ENCODE measurements around the gene YPEL2. TPM values are rescaled to one million over a fixed set of nuclear protein-coding genes. Genes with fewer than 3 reads are reported as not detected.
"Not testable (repeated sequence)": the region's sequence is repeated elsewhere in the genome, so short reads cannot be mapped to it uniquely, and the experiment has no call there.

The YPEL2 gene
- total RNA-seq, 5 donors from 2014 or later (not counting 1 experiment from before 2014, with no cell fraction given): 29.7 to 58.5 (median 52.0) TPM

GRCh38 chr17:59310263-59310920, 21.1 kb upstream of the YPEL2 start:
- H3K27ac Mint-ChIP-seq: no peak overlapping the region
- peaks cover 1 to 6% (median 4%) of the 10 kb centered on the region in 3 donors for H3K4me1 Mint-ChIP-seq
- Histone ChIP-seq H3K27me3 (replicated peaks in 1 of 2; ENCODE audit: control insufficient read depth in 2 of 2, extremely low read depth in 1 of 2, insufficient read depth in 2 of 2, low read length in 1 of 2) (peaks cover 0 to 3% of the 10 kb centered on the region in 2 experiments), H3K4me1 (ENCODE audit: control insufficient read depth in 1 of 2, extremely low read depth in 1 of 2, insufficient read depth in 2 of 2, low read length in 2 of 2) (no peaks in the 10 kb centered on the region), H3K4me3 (ENCODE audit: control insufficient read depth in 1 of 2, extremely low read depth in 1 of 2, low read length in 1 of 2) (no peak overlapping the region), H3K36me3 (ENCODE audit: control insufficient read depth in 2 of 2, extremely low read depth in 1 of 2, insufficient read depth in 1 of 2, low read length in 1 of 2) (no peaks in the 10 kb centered on the region), H3K9me3 (no peaks in the 10 kb centered on the region), H3K27ac (ENCODE audit: low read length) (no peak overlapping the region)
- no peaks in the 10 kb centered on the region for H3K9me3 Mint-ChIP-seq
- DNase-seq: no peak
- no peak for ATAC-seq (replicated peaks in 1 of 4)
- H3K4me3 Mint-ChIP-seq: no peak overlapping the region
- ChIA-PET CTCF (interaction anchor here (0.5 to 3.1 kb wide), 21 partner anchors 12 to 1516 kb away, joined by 3 to 79 read pairs (median 4); no protein-coding TSS in a partner anchor), POLR2A (no interaction called here)
- no peaks in the 10 kb centered on the region for H3K36me3 Mint-ChIP-seq
- no peaks in the 10 kb centered on the region for H3K27me3 Mint-ChIP-seq
- 100% methylated on average over 2 of the region's 6 CpGs for WGBS (ENCODE audit: insufficient coverage)

- WGBS (ENCODE audit: insufficient coverage): no CpG with 5 or more reads among the region's 5 CpGs
- CTCF ChIA-PET: interaction anchor here (0.5 to 3.1 kb wide), 22 partner anchors 13 to 1516 kb away, joined by 3 to 79 read pairs (median 4); no protein-coding TSS in a partner anchor
- peak in 19 of 35 experiments; percentile 5 to 79 (median 24) for DNase-seq
Observed at GRCh38 chr17:59311051-59311468, 20.4 kb upstream of the YPEL2 start.

GRCh38 chr17:59311521-59311920, 19.9 kb upstream of the YPEL2 start:
- ChIA-PET CTCF (interaction anchor here (0.6 to 7.4 kb wide), 15 partner anchors 17 to 987 kb away, joined by 3 to 79 read pairs (median 4); no protein-coding TSS in a partner anchor), POLR2A (interaction anchor here in 1 of 2 donors (0.6 kb wide), 1 partner anchor 51 kb away, joined by 3 read pairs; no protein-coding TSS in a partner anchor)
- not testable (repeated sequence) for H3K27me3 Mint-ChIP-seq; H3K36me3 ChIP-seq (ENCODE audit: control insufficient read depth in 2 of 2, extremely low read depth in 1 of 2, insufficient read depth in 1 of 2, low read length in 1 of 2); H3K4me3 Mint-ChIP-seq; H3K9me3 Mint-ChIP-seq; H3K27ac Mint-ChIP-seq; H3K27ac ChIP-seq (ENCODE audit: low read length); H3K4me1 ChIP-seq (ENCODE audit: control insufficient read depth in 1 of 2, extremely low read depth in 1 of 2, insufficient read depth in 2 of 2, low read length in 2 of 2); H3K27me3 ChIP-seq (replicated peaks in 1 of 2; ENCODE audit: control insufficient read depth in 2 of 2, extremely low read depth in 1 of 2, insufficient read depth in 2 of 2, low read length in 1 of 2); H3K36me3 Mint-ChIP-seq; H3K4me3 ChIP-seq (ENCODE audit: control insufficient read depth in 1 of 2, extremely low read depth in 1 of 2, low read length in 1 of 2); DNase-seq; H3K4me1 Mint-ChIP-seq; ATAC-seq (replicated peaks in 1 of 4); H3K9me3 ChIP-seq
- WGBS (ENCODE audit: insufficient coverage): 86% methylated on average over 7 of the region's 7 CpGs

More at GRCh38 chr17:59311051-59311468, 20.4 kb upstream of the YPEL2 start:
- peak; percentile 93 to 98 (median 96) for ATAC-seq (replicated peaks in 1 of 4)
- Mint-ChIP-seq H3K4me1 (peaks cover 1 to 6% (median 4%) of the 10 kb centered on the region in 3 donors), H3K9me3 (no peaks in the 10 kb centered on the region), H3K27me3 (no peaks in the 10 kb centered on the region), H3K4me3 (no peak overlapping the region), H3K36me3 (no peaks in the 10 kb centered on the region), H3K27ac (no peak overlapping the region)
- H3K27ac ChIP-seq (ENCODE audit: low read length): no peak overlapping the region
- peaks cover 0 to 3% of the 10 kb centered on the region in 2 experiments for H3K27me3 ChIP-seq (replicated peaks in 1 of 2; ENCODE audit: control insufficient read depth in 2 of 2, extremely low read depth in 1 of 2, insufficient read depth in 2 of 2, low read length in 1 of 2)
- no peaks in the 10 kb centered on the region for H3K4me1 ChIP-seq (ENCODE audit: control insufficient read depth in 1 of 2, extremely low read depth in 1 of 2, insufficient read depth in 2 of 2, low read length in 2 of 2)
- no peaks in the 10 kb centered on the region for H3K36me3 ChIP-seq (ENCODE audit: control insufficient read depth in 2 of 2, extremely low read depth in 1 of 2, insufficient read depth in 1 of 2, low read length in 1 of 2)
- H3K9me3 ChIP-seq: no peaks in the 10 kb centered on the region
- no peak overlapping the region for H3K4me3 ChIP-seq (ENCODE audit: control insufficient read depth in 1 of 2, extremely low read depth in 1 of 2, low read length in 1 of 2)
- POLR2A ChIA-PET: no interaction called here

- CTCF ChIA-PET: interaction anchor here (0.6 to 7.4 kb wide), 6 partner anchors 14 to 130 kb away, joined by 3 to 42 read pairs (median 4); no protein-coding TSS in a partner anchor
- no peak for DNase-seq
- H3K36me3 ChIP-seq (ENCODE audit: control insufficient read depth in 2 of 2, extremely low read depth in 1 of 2, insufficient read depth in 1 of 2, low read length in 1 of 2): no peaks in the 10 kb centered on the region
- H3K9me3 ChIP-seq: no peaks in the 10 kb centered on the region
- H3K4me1 ChIP-seq (ENCODE audit: control insufficient read depth in 1 of 2, extremely low read depth in 1 of 2, insufficient read depth in 2 of 2, low read length in 2 of 2): no peaks in the 10 kb centered on the region
- H3K27ac Mint-ChIP-seq: no peak overlapping the region
- H3K4me3 Mint-ChIP-seq: no peak overlapping the region
- H3K9me3 Mint-ChIP-seq: no peaks in the 10 kb centered on the region
- H3K27me3 Mint-ChIP-seq: no peaks in the 10 kb centered on the region
- ATAC-seq (replicated peaks in 1 of 4): no peak
- peaks cover under 1 to 5% (median 3%) of the 10 kb centered on the region in 3 donors for H3K4me1 Mint-ChIP-seq
- H3K27ac ChIP-seq (ENCODE audit: low read length): no peak overlapping the region
- H3K36me3 Mint-ChIP-seq: no peaks in the 10 kb centered on the region
- H3K4me3 ChIP-seq (ENCODE audit: control insufficient read depth in 1 of 2, extremely low read depth in 1 of 2, low read length in 1 of 2): no peak overlapping the region
- H3K27me3 ChIP-seq (replicated peaks in 1 of 2; ENCODE audit: control insufficient read depth in 2 of 2, extremely low read depth in 1 of 2, insufficient read depth in 2 of 2, low read length in 1 of 2): no peaks in the 10 kb centered on the region
- WGBS (ENCODE audit: insufficient coverage): 80% methylated on average over 2 of the region's 4 CpGs
- POLR2A ChIA-PET: no interaction called here
Observed at GRCh38 chr17:59315866-59316265, 15.6 kb upstream of the YPEL2 start.

GRCh38 chr17:59327121-59327980, 4.1 kb upstream of the YPEL2 start:
- Histone ChIP-seq H3K36me3 (ENCODE audit: control insufficient read depth in 2 of 2, extremely low read depth in 1 of 2, insufficient read depth in 1 of 2, low read length in 1 of 2) (no peaks in the 10 kb centered on the region), H3K9me3 (no peaks in the 10 kb centered on the region), H3K27ac (ENCODE audit: low read length) (peak overlapping the region; percentile 23), H3K4me1 (ENCODE audit: control insufficient read depth in 1 of 2, extremely low read depth in 1 of 2, insufficient read depth in 2 of 2, low read length in 2 of 2) (peaks cover 35 to 41% of the 10 kb centered on the region in 2 experiments), H3K4me3 (ENCODE audit: control insufficient read depth in 1 of 2, extremely low read depth in 1 of 2, low read length in 1 of 2) (no peak overlapping the region), H3K27me3 (replicated peaks in 1 of 2; ENCODE audit: control insufficient read depth in 2 of 2, extremely low read depth in 1 of 2, insufficient read depth in 2 of 2, low read length in 1 of 2) (no peaks in the 10 kb centered on the region)
- DNase-seq: no peak
- peak overlapping the region; percentile 93 to 94 for H3K27ac Mint-ChIP-seq
- H3K4me3 Mint-ChIP-seq: peak overlapping the region; percentile 35 to 62 (median 53)
- no peaks in the 10 kb centered on the region for H3K9me3 Mint-ChIP-seq
- no peak for ATAC-seq (replicated peaks in 1 of 4)
- ChIA-PET CTCF (interaction anchor here (0.6 to 2.9 kb wide), 6 partner anchors 11 to 144 kb away, joined by 3 to 16 read pairs (median 6); no protein-coding TSS in a partner anchor), POLR2A (interaction anchor here in 1 of 2 donors (0.6 kb wide), 1 partner anchor 141 kb away, joined by 3 read pairs; no protein-coding TSS in a partner anchor)
- no peaks in the 10 kb centered on the region for H3K36me3 Mint-ChIP-seq
- H3K27me3 Mint-ChIP-seq: no peaks in the 10 kb centered on the region
- WGBS (ENCODE audit: insufficient coverage): 86% methylated on average over 2 of the region's 5 CpGs
- peaks cover 45 to 49% (median 46%) of the 10 kb centered on the region in 3 donors for H3K4me1 Mint-ChIP-seq

- Mint-ChIP-seq H3K9me3 (no peaks in the 10 kb centered on the region), H3K4me1 (peaks cover 49% of the 10 kb centered on the region in 3 donors), H3K27ac (peak overlapping the region; percentile 93 to 94), H3K4me3 (peak overlapping the region; percentile 35 to 62 (median 53)), H3K27me3 (no peaks in the 10 kb centered on the region), H3K36me3 (no peaks in the 10 kb centered on the region)
- Histone ChIP-seq H3K9me3 (no peaks in the 10 kb centered on the region), H3K4me3 (ENCODE audit: control insufficient read depth in 1 of 2, extremely low read depth in 1 of 2, low read length in 1 of 2) (no peak overlapping the region), H3K27ac (ENCODE audit: low read length) (peak overlapping the region; percentile 48), H3K4me1 (ENCODE audit: control insufficient read depth in 1 of 2, extremely low read depth in 1 of 2, insufficient read depth in 2 of 2, low read length in 2 of 2) (peaks cover 37 to 47% of the 10 kb centered on the region in 2 experiments), H3K27me3 (replicated peaks in 1 of 2; ENCODE audit: control insufficient read depth in 2 of 2, extremely low read depth in 1 of 2, insufficient read depth in 2 of 2, low read length in 1 of 2) (no peaks in the 10 kb centered on the region), H3K36me3 (ENCODE audit: control insufficient read depth in 2 of 2, extremely low read depth in 1 of 2, insufficient read depth in 1 of 2, low read length in 1 of 2) (no peaks in the 10 kb centered on the region)
- CTCF ChIA-PET: interaction anchor here (0.6 to 2.9 kb wide), 9 partner anchors 11 to 876 kb away, joined by 3 to 16 read pairs (median 4); no protein-coding TSS in a partner anchor
- DNase-seq: peak in 9 of 35 experiments; percentile 13 to 62 (median 20)
- POLR2A ChIA-PET: interaction anchor here in 1 of 2 donors (0.6 kb wide), 1 partner anchor 140 kb away, joined by 3 read pairs; no protein-coding TSS in a partner anchor
- peak; percentile 14 to 39 (median 23) for ATAC-seq (replicated peaks in 1 of 4)
Observed at GRCh38 chr17:59327981-59328290, 3.5 kb upstream of the YPEL2 start.
